HEK293 (cell line): ENCODE measurements around the gene FOSB.

Experiments
- AEBP2 ChIP-seq: fragments of 450-650 bp; formaldehyde crosslinking; IDR thresholded peaks from 2 replicates; pipeline ENCODE4 v1.5.1; 2016; ENCODE audit warnings: missing biosample characterization, missing genetic modification characterization, borderline replicate concordance
- ELK4 ChIP-seq: IDR thresholded peaks from 2 replicates; pipeline ENCODE4 v1.6.1; 2011; ENCODE audit warnings: mild to moderate bottlenecking, low read depth, low read length, borderline replicate concordance
- GLI2 ChIP-seq: fragments of 450-650 bp; formaldehyde crosslinking; IDR thresholded peaks from 2 replicates; pipeline ENCODE4; 2017; ENCODE audit warnings: missing biosample characterization, missing genetic modification characterization, low read depth, borderline replicate concordance
- GLIS1 ChIP-seq: fragments of 450-650 bp; formaldehyde crosslinking; IDR thresholded peaks from 2 replicates; pipeline ENCODE4 v1.5.1; 2016; ENCODE audit warnings: missing biosample characterization, missing genetic modification characterization
- KLF9 ChIP-seq: fragments of 450-650 bp; formaldehyde crosslinking; IDR thresholded peaks from 2 replicates; pipeline ENCODE4 v1.5.1; 2016; ENCODE audit warnings: missing biosample characterization, missing genetic modification characterization, low read depth
- MEIS1 ChIP-seq: sonication (generic); formaldehyde crosslinking; IDR thresholded peaks from 2 replicates; pipeline ENCODE4 v1.8.1; 2022; ENCODE audit warnings: missing genetic modification reagents, mild to moderate bottlenecking, borderline replicate concordance
- PRDM1 ChIP-seq: fragments of 450-650 bp; formaldehyde crosslinking; IDR thresholded peaks from 2 replicates; pipeline ENCODE4; 2016; ENCODE audit warnings: missing biosample characterization, missing genetic modification characterization
- REPIN1 ChIP-seq: fragments of 450-650 bp; formaldehyde crosslinking; IDR thresholded peaks from 2 replicates; pipeline ENCODE4 v1.5.1; 2017; ENCODE audit warnings: missing biosample characterization, missing genetic modification characterization, low read depth
- TCF7L2 ChIP-seq: IDR thresholded peaks from 2 replicates; pipeline ENCODE4 v1.6.1; 2011; ENCODE audit warnings: low read depth, mild to moderate bottlenecking, inconsistent platforms, low read length, moderate library complexity, borderline replicate concordance
- ZBTB1 ChIP-seq: fragments of 450-650 bp; formaldehyde crosslinking; IDR thresholded peaks from 2 replicates; pipeline ENCODE4 v1.5.1; 2016; ENCODE audit warnings: missing biosample characterization, missing genetic modification characterization
- ZFP37 ChIP-seq: fragments of 450-650 bp; formaldehyde crosslinking; IDR thresholded peaks from 2 replicates; pipeline ENCODE4 v1.5.1; 2016; ENCODE audit warnings: missing biosample characterization, missing genetic modification characterization
- ZNF121 ChIP-seq: fragments of 450-650 bp; formaldehyde crosslinking; IDR thresholded peaks from 2 replicates; pipeline ENCODE4 v1.5.1; 2016; ENCODE audit warnings: missing biosample characterization, missing genetic modification characterization
- ZNF146 ChIP-seq: fragments of 450-650 bp; formaldehyde crosslinking; IDR thresholded peaks from 2 replicates; pipeline ENCODE4 v1.5.1; 2016; ENCODE audit warnings: missing biosample characterization, missing genetic modification characterization
- ZNF155 ChIP-seq: fragments of 450-650 bp; formaldehyde crosslinking; IDR thresholded peaks from 2 replicates; pipeline ENCODE4 v1.5.1; 2016; ENCODE audit warnings: missing biosample characterization, missing genetic modification characterization
- ZNF18 ChIP-seq: fragments of 450-650 bp; formaldehyde crosslinking; IDR thresholded peaks from 2 replicates; pipeline ENCODE4 v1.5.1; 2016; ENCODE audit warnings: missing biosample characterization, missing genetic modification characterization
- ZNF184 ChIP-seq: fragments of 450-650 bp; IDR thresholded peaks from 2 replicates; pipeline ENCODE4 v1.5.1; 2018; ENCODE audit warnings: missing biosample characterization, mild to moderate bottlenecking, missing genetic modification characterization
- ZNF274 ChIP-seq, 2 experiments: fragments of 200-500 bp in 1 of 2; fragments of 450-650 bp in 1 of 2; sonication (Bioruptor generic) in 1 of 2; formaldehyde crosslinking in 1 of 2; IDR thresholded peaks; 2 replicates each; pipeline versions ENCODE4 v1.5.1 to v1.6.1; 2014 to 2016; ENCODE audit warnings: borderline replicate concordance in 1 of 2, inconsistent platforms in 1 of 2, low read length in 1 of 2, missing biosample characterization in 1 of 2, missing genetic modification characterization in 1 of 2
- ZNF366 ChIP-seq: fragments of 450-650 bp; formaldehyde crosslinking; conservative IDR thresholded peaks from 2 replicates; pipeline ENCODE4 v1.5.1; 2016; ENCODE audit warnings: missing biosample characterization, missing genetic modification characterization
- ZNF37A ChIP-seq: fragments of 450-650 bp; IDR thresholded peaks from 2 replicates; pipeline ENCODE4 v1.5.1; 2018; ENCODE audit warnings: missing biosample characterization, missing genetic modification characterization
- ZNF426 ChIP-seq: fragments of 450-650 bp; formaldehyde crosslinking; IDR thresholded peaks from 2 replicates; pipeline ENCODE4 v1.5.1; 2017; ENCODE audit warnings: missing biosample characterization, missing genetic modification characterization, mild to moderate bottlenecking, inconsistent platforms, moderate library complexity
- ZNF488 ChIP-seq: fragments of 450-650 bp; formaldehyde crosslinking; IDR thresholded peaks from 2 replicates; pipeline ENCODE4 v1.5.1; 2016; ENCODE audit warnings: missing biosample characterization, missing genetic modification characterization
- ZNF621 ChIP-seq: fragments of 450-650 bp; formaldehyde crosslinking; IDR thresholded peaks from 2 replicates; pipeline ENCODE4 v1.5.1; 2017; ENCODE audit warnings: missing biosample characterization, missing genetic modification characterization
- ZNF623 ChIP-seq: fragments of 450-650 bp; formaldehyde crosslinking; IDR thresholded peaks from 2 replicates; pipeline ENCODE4 v1.5.1; 2016; ENCODE audit warnings: missing biosample characterization, missing genetic modification characterization
- ZNF704 ChIP-seq: fragments of 450-650 bp; formaldehyde crosslinking; IDR thresholded peaks from 2 replicates; pipeline ENCODE4 v1.5.1; 2016; ENCODE audit warnings: missing biosample characterization, missing genetic modification characterization
- ZNF776 ChIP-seq: fragments of 450-650 bp; formaldehyde crosslinking; IDR thresholded peaks from 2 replicates; pipeline ENCODE4 v1.5.0; 2017; ENCODE audit warnings: missing biosample characterization, missing genetic modification characterization, borderline replicate concordance
- TF ChIP-seq, protein P1 (sequence below): fragments of 450-650 bp; formaldehyde crosslinking; IDR thresholded peaks from 2 replicates; pipeline ENCODE4; 2016; ENCODE audit warnings: missing biosample characterization, missing genetic modification characterization
- TF ChIP-seq, protein P2 (sequence below): fragments of 450-650 bp; IDR thresholded peaks from 2 replicates; pipeline ENCODE4 v1.5.1; 2018; ENCODE audit warnings: missing biosample characterization, mild to moderate bottlenecking, missing genetic modification characterization
- TF ChIP-seq, protein P3 (sequence below): fragments of 450-650 bp; formaldehyde crosslinking; IDR thresholded peaks from 2 replicates; pipeline ENCODE4 v1.5.1; 2016; ENCODE audit warnings: missing biosample characterization, missing genetic modification characterization

The FOSB gene

DNA sequence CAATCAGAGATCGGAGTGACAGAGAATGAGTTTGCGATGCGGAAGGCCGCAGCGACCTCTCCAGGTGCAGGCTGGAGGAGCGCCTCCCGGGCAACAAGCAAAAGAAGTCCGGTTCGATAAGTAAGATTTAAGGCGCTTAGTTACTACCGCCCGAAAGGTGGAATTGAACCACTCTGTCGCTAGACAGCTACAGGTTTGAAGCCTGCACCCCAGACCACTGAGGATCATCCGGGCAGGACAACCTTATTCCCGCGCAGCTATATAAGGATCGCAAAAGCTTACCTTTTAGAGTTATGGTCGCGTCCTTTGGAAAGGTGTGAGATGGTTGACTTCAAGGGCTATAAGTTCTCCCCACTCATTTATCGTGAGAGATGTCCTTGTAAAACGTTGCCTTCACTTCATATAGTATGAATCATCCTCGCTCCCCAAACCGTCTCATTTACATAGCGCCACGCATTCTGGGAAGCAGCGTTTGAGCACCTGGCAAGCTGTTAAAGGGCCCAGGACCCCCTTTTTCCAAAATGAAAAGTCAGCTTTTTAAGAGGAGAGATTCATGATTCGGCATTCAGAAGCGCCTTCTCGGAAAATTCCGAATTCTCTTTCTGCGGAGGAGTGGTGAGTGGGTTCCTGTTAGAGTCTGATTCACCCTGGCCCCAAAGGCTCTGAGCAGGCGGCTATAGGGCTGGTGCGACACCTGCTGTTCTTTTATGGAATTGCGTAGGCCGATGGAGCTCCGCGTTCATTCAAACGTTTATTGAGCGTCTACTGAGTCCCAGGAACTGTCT lies 10.8 kb downstream of the FOSB start (continued):
- no peak for TF ChIP-seq ZNF426
- no peak for TF ChIP-seq GLI2 (tag by site-specific recombination)
- no peak for TF ChIP-seq TCF7L2
- TF ChIP-seq ZNF121, result no peak
- TF ChIP-seq ZNF623 (tag by site-specific recombination), result no peak; the same call in 1 of the 2 replicates
- TF ChIP-seq ZNF146 (tag by site-specific recombination), result no peak
- 0 out of 2 replicates have a peak, but pooled peaks have one; percentile 45 for TF ChIP-seq ZNF366
- TF ChIP-seq ZNF18 (tag by site-specific recombination), result no peak
- TF ChIP-seq GLIS1 (tag by site-specific recombination), result no peak; the same call in 1 of the 2 replicates
- no peak for TF ChIP-seq ZNF155
- TF ChIP-seq MEIS1 (CRISPR knock-in tag), result no peak
- TF ChIP-seq ZNF704, result no peak
- no peak for TF ChIP-seq REPIN1
- no peak for TF ChIP-seq KLF9 (tag by site-specific recombination)
- TF ChIP-seq, protein P1, sequence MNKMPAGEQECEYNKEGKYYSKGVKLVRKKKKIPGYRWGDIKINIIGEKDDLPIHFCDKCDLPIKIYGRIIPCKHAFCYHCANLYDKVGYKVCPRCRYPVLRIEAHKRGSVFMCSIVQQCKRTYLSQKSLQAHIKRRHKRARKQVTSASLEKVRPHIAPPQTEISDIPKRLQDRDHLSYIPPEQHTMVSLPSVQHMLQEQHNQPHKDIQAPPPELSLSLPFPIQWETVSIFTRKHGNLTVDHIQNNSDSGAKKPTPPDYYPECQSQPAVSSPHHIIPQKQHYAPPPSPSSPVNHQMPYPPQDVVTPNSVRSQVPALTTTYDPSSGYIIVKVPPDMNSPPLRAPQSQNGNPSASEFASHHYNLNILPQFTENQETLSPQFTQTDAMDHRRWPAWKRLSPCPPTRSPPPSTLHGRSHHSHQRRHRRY (tag by site-specific recombination), result no peak
- TF ChIP-seq ZNF488 (tag by site-specific recombination), result no peak
- TF ChIP-seq PRDM1 (tag by site-specific recombination), result no peak; the same call in 1 of the 2 replicates
- no peak for TF ChIP-seq ZNF621 (tag by site-specific recombination)
- TF ChIP-seq ZFP37 (tag by site-specific recombination), result no peak
- TF ChIP-seq ZNF776 (tag by site-specific recombination), result no peak
- no peak for TF ChIP-seq ZNF274 (IDR thresholded peaks at IDR 0.05; ENCODE audit: low read length)
- TF ChIP-seq ZNF274 (tag by site-specific recombination; IDR thresholded peaks at IDR 0.05; ENCODE audit: borderline replicate concordance), result no peak
- TF ChIP-seq ELK4, result no peak
- TF ChIP-seq ZBTB1, result no peak
- TF ChIP-seq, protein P2, sequence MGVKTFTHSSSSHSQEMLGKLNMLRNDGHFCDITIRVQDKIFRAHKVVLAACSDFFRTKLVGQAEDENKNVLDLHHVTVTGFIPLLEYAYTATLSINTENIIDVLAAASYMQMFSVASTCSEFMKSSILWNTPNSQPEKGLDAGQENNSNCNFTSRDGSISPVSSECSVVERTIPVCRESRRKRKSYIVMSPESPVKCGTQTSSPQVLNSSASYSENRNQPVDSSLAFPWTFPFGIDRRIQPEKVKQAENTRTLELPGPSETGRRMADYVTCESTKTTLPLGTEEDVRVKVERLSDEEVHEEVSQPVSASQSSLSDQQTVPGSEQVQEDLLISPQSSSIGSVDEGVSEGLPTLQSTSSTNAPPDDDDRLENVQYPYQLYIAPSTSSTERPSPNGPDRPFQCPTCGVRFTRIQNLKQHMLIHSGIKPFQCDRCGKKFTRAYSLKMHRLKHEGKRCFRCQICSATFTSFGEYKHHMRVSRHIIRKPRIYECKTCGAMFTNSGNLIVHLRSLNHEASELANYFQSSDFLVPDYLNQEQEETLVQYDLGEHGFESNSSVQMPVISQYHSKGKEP (tag by site-specific recombination), result peak; percentile 17; the same call in 1 of the 2 replicates
- TF ChIP-seq, protein P3, sequence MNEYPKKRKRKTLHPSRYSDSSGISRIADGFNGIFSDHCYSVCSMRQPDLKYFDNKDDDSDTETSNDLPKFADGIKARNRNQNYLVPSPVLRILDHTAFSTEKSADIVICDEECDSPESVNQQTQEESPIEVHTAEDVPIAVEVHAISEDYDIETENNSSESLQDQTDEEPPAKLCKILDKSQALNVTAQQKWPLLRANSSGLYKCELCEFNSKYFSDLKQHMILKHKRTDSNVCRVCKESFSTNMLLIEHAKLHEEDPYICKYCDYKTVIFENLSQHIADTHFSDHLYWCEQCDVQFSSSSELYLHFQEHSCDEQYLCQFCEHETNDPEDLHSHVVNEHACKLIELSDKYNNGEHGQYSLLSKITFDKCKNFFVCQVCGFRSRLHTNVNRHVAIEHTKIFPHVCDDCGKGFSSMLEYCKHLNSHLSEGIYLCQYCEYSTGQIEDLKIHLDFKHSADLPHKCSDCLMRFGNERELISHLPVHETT (tag by site-specific recombination), result no peak; the same call in 1 of the 2 replicates
- no peak for TF ChIP-seq ZNF184 (tag by site-specific recombination)
- TF ChIP-seq AEBP2 (tag by site-specific recombination), result no peak
- no peak for TF ChIP-seq ZNF37A (tag by site-specific recombination)
